GM18907 (cell line): Measurements from ENCODE around the gene CLASP1.
"Not testable (repeated sequence)": the region's sequence is repeated elsewhere in the genome, so short reads cannot be mapped to it uniquely, and the experiment has no call there.

Experiments used
- ATAC-seq: cut with Tn5 transposase; IDR thresholded peaks from one replicate; pipeline ENCODE4 v1.9.1; 2021; ENCODE audit warnings: mild to moderate bottlenecking, moderate library complexity; ENCODE audit not compliant: unreplicated experiment

Gene CLASP1

GRCh38 chr2:121359716-121360565 lies 289.3 kb downstream of the CLASP1 start:
- no peak for ATAC-seq

- ATAC-seq, result no peak
Measured at GRCh38 chr2:121359170-121359569, 290.1 kb downstream of the CLASP1 start.

GRCh38 chr2:121358291-121358690 lies 291.0 kb downstream of the CLASP1 start:
- no peak for ATAC-seq

GRCh38 chr2:121356058-121356640 lies 293.1 kb downstream of the CLASP1 start:
- no peak for ATAC-seq

- no peak for ATAC-seq
Measured at GRCh38 chr2:121355488-121355887, 293.8 kb downstream of the CLASP1 start.

- ATAC-seq, result no peak
Measured at GRCh38 chr2:121351521-121352318, 297.5 kb downstream of the CLASP1 start.

GRCh38 chr2:121350890-121351289 lies 298.4 kb downstream of the CLASP1 start:
- ATAC-seq, result no peak

GRCh38 chr2:121350402-121350775 lies 298.9 kb downstream of the CLASP1 start:
- no peak for ATAC-seq

GRCh38 chr2:121349721-121350401 lies 299.4 kb downstream of the CLASP1 start:
- no peak for ATAC-seq

- no peak for ATAC-seq
Measured at GRCh38 chr2:121348128-121348740, 301.0 kb downstream of the CLASP1 start.

GRCh38 chr2:121346859-121347258 lies 302.4 kb downstream of the CLASP1 start:
- no peak for ATAC-seq

- no peak for ATAC-seq
Measured at GRCh38 chr2:121346407-121346806, 302.9 kb downstream of the CLASP1 start.

GRCh38 chr2:121345887-121346286 lies 303.4 kb downstream of the CLASP1 start:
- no peak for ATAC-seq

GRCh38 chr2:121345101-121345500 lies 304.2 kb downstream of the CLASP1 start:
- no peak for ATAC-seq

- not testable (repeated sequence) for ATAC-seq
Measured at GRCh38 chr2:121343828-121344399, 305.3 kb downstream of the CLASP1 start.

GRCh38 chr2:121343191-121343590 lies 306.1 kb downstream of the CLASP1 start:
- no peak for ATAC-seq

- no peak for ATAC-seq
Measured at GRCh38 chr2:121342751-121343150, 306.5 kb downstream of the CLASP1 start.

- ATAC-seq, result no peak
Measured at GRCh38 chr2:121340926-121341325, 308.3 kb downstream of the CLASP1 start.

- no peak for ATAC-seq
Measured at GRCh38 chr2:121338281-121338680, 311.0 kb downstream of the CLASP1 start.
